HepG2 (cell line): ENCODE results near the gene GINS2. TPM values are rescaled to one million over a fixed set of nuclear protein-coding genes. Genes with fewer than 3 reads are reported as not detected.
A peak's percentile ranks its signal among the peaks of the same experiment; 100 is the strongest.

Experiments
- HBP1 ChIP-seq: IDR thresholded peaks from 2 replicates; pipeline ENCODE4 v1.6.1; 2016; ENCODE audit warnings: low read depth, control low read depth
- HNF4A ChIP-seq: sonication (generic); formaldehyde crosslinking; IDR thresholded peaks from 2 replicates; pipeline ENCODE4 v1.4.0; 2020; ENCODE audit warnings: missing genetic modification reagents
- MAFG ChIP-seq: sonication (generic); formaldehyde crosslinking; IDR thresholded peaks from 2 replicates; pipeline ENCODE4 v1.5.1; 2020; ENCODE audit warnings: mild to moderate bottlenecking, missing genetic modification reagents
- MIXL1 ChIP-seq: IDR thresholded peaks from 2 replicates; pipeline ENCODE4 v1.6.1; 2016
- NFYC ChIP-seq: IDR thresholded peaks from 2 replicates; pipeline ENCODE4 v1.6.1; 2016; ENCODE audit warnings: missing genetic modification reagents, missing compliant biosample characterization
- POLR2G ChIP-seq: fragments of 200-400 bp; formaldehyde crosslinking; IDR thresholded peaks from 2 replicates; pipeline ENCODE4 v1.6.1; 2018; ENCODE audit warnings: mild to moderate bottlenecking, low read depth, low read length, moderate library complexity
- SAFB2 ChIP-seq: sonication (generic); formaldehyde crosslinking; IDR thresholded peaks from 2 replicates; pipeline ENCODE4 v1.5.1; 2020; ENCODE audit warnings: missing genetic modification reagents, low read depth, mild to moderate bottlenecking, borderline replicate concordance
- ZNF354B ChIP-seq: sonication (generic); formaldehyde crosslinking; IDR thresholded peaks from 2 replicates; pipeline ENCODE4 v1.8.0; 2022; ENCODE audit warnings: mild to moderate bottlenecking, missing genetic modification reagents
- ZNF460 ChIP-seq: sonication (generic); formaldehyde crosslinking; IDR thresholded peaks from 2 replicates; pipeline ENCODE4 v1.5.1; 2020; ENCODE audit warnings: missing genetic modification reagents, mild to moderate bottlenecking, borderline replicate concordance
- ZNF549 ChIP-seq: sonication (generic); formaldehyde crosslinking; IDR thresholded peaks from 2 replicates; pipeline ENCODE4 v1.5.0; 2020; ENCODE audit warnings: missing genetic modification reagents
- ZNF570 ChIP-seq: sonication (generic); formaldehyde crosslinking; IDR thresholded peaks from 2 replicates; pipeline ENCODE4 v1.4.0; 2020; ENCODE audit warnings: mild to moderate bottlenecking, missing genetic modification reagents, borderline replicate concordance
- ZNF615 ChIP-seq: sonication (generic); formaldehyde crosslinking; IDR thresholded peaks from 2 replicates; pipeline ENCODE4 v1.5.0; 2020; ENCODE audit warnings: mild to moderate bottlenecking, missing genetic modification reagents, borderline replicate concordance
- ZNF619 ChIP-seq: sonication (generic); formaldehyde crosslinking; IDR thresholded peaks from 2 replicates; pipeline ENCODE4 v1.4.0; 2020; ENCODE audit warnings: mild to moderate bottlenecking, missing genetic modification reagents
- ZNF646 ChIP-seq: sonication (generic); formaldehyde crosslinking; IDR thresholded peaks from 2 replicates; pipeline ENCODE4 v1.9.0; 2021; ENCODE audit warnings: mild to moderate bottlenecking, missing genetic modification reagents
- ZNF687 ChIP-seq: sonication (generic); formaldehyde crosslinking; IDR thresholded peaks from 2 replicates; pipeline ENCODE4 v1.5.1; 2020; ENCODE audit warnings: mild to moderate bottlenecking, missing genetic modification reagents, moderate library complexity
- ZNF746 ChIP-seq: sonication (generic); formaldehyde crosslinking; IDR thresholded peaks from 2 replicates; pipeline ENCODE4 v1.8.0; 2022; ENCODE audit warnings: mild to moderate bottlenecking, missing genetic modification reagents
- polyA plus RNA-seq, 8 experiments: library from polyadenylated mRNA; depleted of rRNA in 3 of 8; stranded (reverse) in 7 of 8; unstranded in 1 of 8; fragments of >200 nt; fragmentation: Illumina TruSeq in 4 of 8; extraction: Trizol in 4 of 8; gene quantifications; 2 replicates each; pipeline versions ENCODE4 v1.2.1 to v1.2.3, GENCODE V29; 2011 to 2016; ENCODE audit warnings: low read depth in 4 of 8, missing spikeins in 1 of 8, mixed read lengths in 1 of 8; ENCODE audit not compliant: insufficient read depth in 1 of 8
- total RNA-seq, 5 experiments: library from RNA; depleted of rRNA; stranded (reverse); fragments of >200 nt; fragmentation: Illumina TruSeq; extraction: Trizol; gene quantifications; 2 replicates each; pipeline ENCODE4 v1.2.3, GENCODE V29; 2016; ENCODE audit warnings: low read depth in 1 of 5

The GINS2 gene
- total and polyA plus RNA-seq, 2 of the 13 experiments (the other 11 are each of a cell fraction or from before 2014, with no cell fraction given), result 10.6 to 48.3 TPM

GRCh38 chr16:85734311-85735017 is 45.7 kb upstream of the GINS2 start (continued):
- TF ChIP-seq HBP1, result no peak
- TF ChIP-seq ZNF746 (CRISPR knock-in tag), result no peak
- 0 out of 2 replicates have a peak, but pooled peaks have one; percentile 11 for TF ChIP-seq ZNF646 (CRISPR knock-in tag)
- no peak for TF ChIP-seq POLR2G
- TF ChIP-seq MAFG (CRISPR knock-in tag), result 0 out of 2 replicates have a peak, but pooled peaks have one; percentile 30
- TF ChIP-seq ZNF460, result no peak
- no peak for TF ChIP-seq MIXL1 (CRISPR knock-in tag)
- no peak for TF ChIP-seq ZNF354B (CRISPR knock-in tag)
- TF ChIP-seq NFYC (CRISPR knock-in tag), result no peak
- TF ChIP-seq HNF4A (CRISPR knock-in tag), result peak; percentile 9; the same call in 1 of the 2 replicates
- TF ChIP-seq ZNF570, result no peak
- TF ChIP-seq SAFB2 (CRISPR knock-in tag), result 0 out of 2 replicates have a peak, but pooled peaks have one; percentile 31
- no peak for TF ChIP-seq ZNF549 (CRISPR knock-in tag)
- TF ChIP-seq ZNF619 (CRISPR knock-in tag), result 0 out of 2 replicates have a peak, but pooled peaks have one; percentile 19
- peak; percentile 89 for TF ChIP-seq ZNF687
- no peak for TF ChIP-seq ZNF615
